ENCODE data around the gene CCDC61. TPM values are rescaled to one million over a fixed set of nuclear protein-coding genes. Genes with fewer than 3 reads are reported as not detected.

Gene CCDC61
- total RNA-seq, 1 donor from 2014 or later, result 8.2 TPM

DNA sequence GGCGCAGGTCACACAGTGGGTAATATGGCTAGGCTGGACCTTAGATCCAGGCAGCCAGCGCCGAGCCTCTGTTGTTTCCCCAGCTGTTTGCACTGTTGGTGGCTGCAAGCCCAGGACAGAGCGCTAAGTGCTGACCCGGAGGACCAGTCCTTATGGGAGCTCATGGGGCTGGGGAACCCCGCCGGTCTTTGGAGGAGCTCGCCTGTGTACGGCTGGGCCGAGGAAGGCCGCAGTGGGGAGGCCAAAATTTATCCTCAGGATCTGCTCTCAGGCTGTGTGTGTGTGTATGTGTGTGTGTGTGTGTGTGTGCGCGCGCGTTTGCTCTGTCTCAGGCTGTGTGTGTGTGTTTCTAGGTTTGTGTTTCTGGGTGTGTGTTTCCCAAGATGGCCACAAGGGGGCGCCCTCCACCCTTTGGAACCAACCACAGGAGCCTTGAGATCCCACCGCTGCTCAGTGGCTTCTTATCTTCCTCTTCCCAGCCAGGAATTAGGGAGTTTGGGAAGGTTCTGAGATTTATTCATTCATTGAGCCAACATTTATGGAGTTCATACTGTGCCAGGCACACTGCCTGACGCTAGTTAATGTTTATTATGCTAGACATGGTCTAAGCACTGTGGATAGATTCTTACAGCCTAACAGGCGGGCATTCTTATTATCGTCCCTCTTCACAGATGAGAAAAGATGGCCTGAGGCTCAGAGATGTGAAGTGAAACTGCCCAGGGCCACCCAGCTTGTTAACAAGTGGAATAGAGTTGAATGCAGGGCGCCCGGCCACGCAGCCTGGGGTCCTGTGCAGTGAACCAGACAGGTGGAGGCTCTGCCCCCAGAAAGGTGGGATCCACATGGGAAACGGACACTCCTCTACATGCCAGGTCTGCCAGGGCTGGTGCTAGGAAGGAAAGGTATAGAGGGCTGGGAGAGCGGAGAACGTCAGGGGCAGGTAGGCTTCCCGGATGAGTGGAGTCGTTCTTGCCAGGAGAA, 14.6 kb downstream of the CCDC61 start:
- ATAC-seq (peak; percentile 59), DNase-seq (ENCODE audit: missing footprints) (peak; percentile 90)
- intact Hi-C loops (cut with DNase I), result loop anchor here (10.0 kb wide), 1 partner anchor 105 kb away; the partner anchor contains the start of gene MYPOP

DNA sequence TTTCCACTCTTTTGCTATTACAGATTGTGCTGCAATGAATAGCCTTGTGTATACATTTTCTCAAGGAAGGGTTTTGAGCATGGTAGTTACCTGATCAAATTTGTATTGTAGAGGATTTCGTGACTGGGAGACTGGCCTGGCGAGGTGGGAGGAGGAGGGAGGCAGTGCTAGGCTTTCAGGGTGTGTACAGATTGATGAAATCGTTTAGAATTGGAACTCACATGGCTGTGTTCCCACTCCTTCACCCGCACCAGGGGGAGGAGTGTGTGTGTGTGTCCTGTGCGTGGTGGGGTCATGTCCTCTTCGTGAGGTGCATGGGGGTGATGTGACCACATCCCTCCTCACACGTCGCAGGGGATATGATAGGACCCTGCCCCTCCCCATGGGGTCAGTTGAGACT, 19.3 kb downstream of the CCDC61 start:
- no peak for ATAC-seq
- intact Hi-C loops (cut with DNase I), result loop anchor here (10.0 kb wide), 1 partner anchor 110 kb away; the partner anchor contains the start of gene MYPOP
- no peak for DNase-seq (ENCODE audit: missing footprints)

DNA sequence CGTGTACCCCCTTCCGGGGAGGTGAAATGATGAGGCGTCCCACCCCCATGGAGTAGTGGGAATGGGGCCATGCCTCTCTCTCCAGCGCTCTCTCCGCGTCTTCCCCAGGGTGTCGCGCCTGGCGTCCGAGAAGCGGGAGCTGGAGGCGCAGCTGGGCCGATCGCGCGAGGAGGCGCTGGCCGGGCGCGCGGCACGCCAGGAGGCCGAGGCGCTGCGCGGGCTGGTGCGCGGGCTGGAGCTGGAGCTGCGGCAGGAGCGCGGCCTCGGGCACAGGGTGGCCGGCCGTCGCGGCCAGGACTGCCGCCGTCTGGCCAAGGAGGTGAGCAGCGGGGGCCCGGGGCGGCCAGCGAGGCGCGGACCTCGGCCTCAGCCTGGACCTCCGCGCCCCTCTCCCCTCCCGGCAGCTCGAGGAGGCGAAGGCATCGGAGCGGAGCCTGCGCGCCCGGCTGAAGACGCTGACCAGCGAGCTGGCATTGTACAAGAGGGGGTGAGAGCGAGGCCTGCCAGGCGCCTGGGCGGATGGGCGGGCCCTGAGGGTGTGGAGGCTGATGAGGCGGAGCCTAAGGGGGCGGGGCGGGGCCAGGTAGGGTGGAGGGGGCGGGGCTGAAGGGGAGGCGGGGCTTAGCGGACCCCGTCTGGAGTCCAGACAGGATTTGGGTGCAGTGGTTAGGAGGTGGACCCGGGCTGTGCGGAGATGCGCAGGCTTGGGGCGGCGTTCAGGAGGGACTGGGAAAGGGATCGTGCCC, 19.8 kb downstream of the CCDC61 start:
- peak; percentile 46 for ATAC-seq
- intact Hi-C loops (cut with DNase I), result loop anchor here (10.0 kb wide), 1 partner anchor 110 kb away; the partner anchor contains the start of gene MYPOP
- DNase-seq (ENCODE audit: missing footprints), result peak; percentile 89

DNA sequence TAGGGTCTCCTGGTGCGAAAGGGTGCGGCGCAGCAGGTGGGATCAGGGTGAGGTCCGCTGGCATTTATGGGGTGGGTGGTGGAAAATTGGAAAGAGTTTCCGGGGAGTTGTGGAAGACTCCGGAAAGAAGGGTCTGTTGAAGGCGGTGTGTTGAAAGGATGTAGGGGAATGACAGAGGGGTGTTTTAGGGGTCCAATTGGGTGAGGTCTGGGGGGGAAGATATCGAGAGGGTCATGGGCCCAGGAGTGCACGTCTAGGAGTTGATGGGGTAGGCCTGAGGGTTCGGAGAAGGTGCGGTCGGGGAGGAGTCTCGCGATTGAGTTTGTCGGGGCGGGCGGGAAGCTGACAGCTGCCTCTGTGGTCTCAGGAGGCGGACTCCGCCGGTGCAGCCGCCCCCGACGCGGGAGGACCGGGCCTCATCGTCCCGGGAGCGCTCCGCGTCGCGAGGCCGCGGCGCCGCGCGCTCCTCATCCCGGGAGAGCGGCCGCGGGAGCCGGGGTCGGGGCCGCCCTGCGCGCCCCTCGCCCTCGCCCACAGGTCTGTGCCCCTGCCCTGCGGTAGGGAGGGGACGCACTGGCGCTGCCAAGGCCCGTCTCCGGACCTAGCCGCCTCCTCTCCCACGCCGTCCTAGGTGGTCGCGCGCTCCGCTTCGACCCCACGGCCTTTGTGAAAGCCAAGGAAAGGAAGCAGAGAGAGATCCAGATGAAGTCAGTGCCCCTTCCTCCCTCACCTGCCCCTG, 20.6 kb downstream of the CCDC61 start:
- peak; percentile 17 for ATAC-seq
- no peak for DNase-seq (ENCODE audit: missing footprints)
- intact Hi-C loops (cut with DNase I), result loop anchor here (10.0 kb wide), 1 partner anchor 111 kb away; the partner anchor contains the start of gene MYPOP

DNA sequence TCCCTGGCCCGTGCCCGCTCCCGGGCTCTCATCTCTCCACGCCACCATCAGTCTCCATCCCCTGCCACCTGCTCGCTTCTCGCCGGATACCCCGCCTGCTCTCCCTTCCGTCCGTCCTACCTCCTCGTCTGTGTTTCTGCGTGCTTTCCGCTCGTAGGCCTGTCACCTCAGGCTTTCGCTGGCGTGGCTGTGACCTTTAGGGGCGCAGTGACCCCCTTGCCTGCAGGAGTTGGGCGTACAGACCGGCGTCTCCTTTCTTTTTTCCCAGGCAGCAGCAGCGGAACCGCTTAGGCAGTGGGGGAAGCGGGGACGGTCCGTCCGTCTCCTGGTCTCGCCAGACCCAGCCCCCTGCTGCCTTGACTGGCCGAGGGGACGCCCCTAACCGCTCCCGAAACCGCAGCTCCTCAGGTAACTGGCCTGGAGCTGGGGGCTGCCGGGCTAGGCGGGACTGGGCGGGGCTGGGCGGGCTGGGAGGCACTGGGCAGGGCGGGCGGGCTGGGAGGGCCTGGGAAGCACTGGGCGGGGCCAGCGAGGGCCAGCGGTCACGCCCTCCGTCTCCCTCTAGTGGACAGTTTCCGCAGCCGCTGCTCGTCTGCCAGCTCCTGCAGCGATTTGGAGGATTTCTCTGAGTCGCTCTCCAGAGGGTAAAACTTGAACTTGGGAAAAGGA, 21.3 kb downstream of the CCDC61 start:
- peak; percentile 84 for ATAC-seq
- intact Hi-C loops (cut with DNase I), result loop anchor here (10.0 kb wide), 1 partner anchor 112 kb away; the partner anchor contains the start of gene MYPOP
- DNase-seq (ENCODE audit: missing footprints), result peak; percentile 90

DNA sequence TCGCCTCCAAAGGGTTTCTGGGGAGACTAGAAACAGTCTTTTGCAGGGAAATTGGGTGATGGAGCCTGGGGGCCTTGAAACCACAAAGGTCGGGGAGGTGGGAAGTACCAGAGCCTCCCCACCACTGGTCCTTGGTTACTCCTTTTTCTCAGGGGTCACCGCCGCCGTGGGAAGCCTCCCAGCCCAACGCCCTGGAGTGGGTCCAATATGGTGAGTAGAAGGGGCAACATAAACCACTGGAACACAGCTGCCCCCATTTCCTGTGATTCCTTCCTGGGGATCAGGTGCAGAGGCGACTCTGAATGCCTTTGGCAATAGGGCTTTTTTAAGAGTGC, 21.8 kb downstream of the CCDC61 start:
- intact Hi-C loops (cut with DNase I), result loop anchor here (10.0 kb wide), 1 partner anchor 112 kb away; the partner anchor contains the start of gene MYPOP
- ATAC-seq (peak; percentile 7), DNase-seq (ENCODE audit: missing footprints) (no peak)

DNA sequence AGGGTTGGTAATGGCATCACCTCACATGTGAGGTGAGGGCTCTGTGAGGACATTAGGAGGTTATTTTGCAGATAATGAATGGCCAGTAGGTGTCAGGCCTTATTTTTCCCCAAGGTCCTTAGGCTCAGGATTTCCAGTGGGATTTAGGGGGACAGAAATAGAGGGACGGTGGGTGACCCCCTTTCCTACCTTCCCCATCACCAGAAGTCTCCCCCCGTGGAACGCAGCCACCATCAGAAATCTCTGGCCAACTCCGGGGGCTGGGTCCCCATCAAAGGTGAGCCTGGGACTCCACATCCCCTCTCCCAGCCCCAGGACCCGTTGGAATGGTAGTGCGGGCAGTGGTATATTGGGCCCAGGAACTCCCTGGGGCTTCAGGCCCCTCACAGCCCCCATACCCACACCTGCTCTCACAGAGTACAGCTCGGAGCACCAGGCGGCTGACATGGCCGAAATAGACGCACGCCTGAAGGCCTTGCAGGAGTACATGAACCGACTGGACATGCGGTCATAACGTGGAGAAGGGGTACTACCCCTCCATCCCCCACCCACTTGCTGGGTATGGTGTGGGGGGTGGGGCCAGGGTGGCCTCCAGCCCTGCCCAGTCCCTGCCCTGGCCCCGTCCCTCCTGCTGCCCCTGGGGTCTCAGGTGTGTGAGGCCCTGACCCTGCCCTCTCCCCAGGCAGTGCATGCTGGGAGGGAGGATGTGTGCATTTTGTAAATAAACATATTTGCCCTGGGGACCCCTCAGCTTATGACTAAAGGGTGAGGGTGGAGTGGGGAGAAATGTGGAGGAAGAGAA, 22.8 kb downstream of the CCDC61 start:
- intact Hi-C loops (cut with DNase I), result loop anchor here (10.0 kb wide), 1 partner anchor 113 kb away; the partner anchor contains the start of gene MYPOP
- no peak for ATAC-seq

DNA sequence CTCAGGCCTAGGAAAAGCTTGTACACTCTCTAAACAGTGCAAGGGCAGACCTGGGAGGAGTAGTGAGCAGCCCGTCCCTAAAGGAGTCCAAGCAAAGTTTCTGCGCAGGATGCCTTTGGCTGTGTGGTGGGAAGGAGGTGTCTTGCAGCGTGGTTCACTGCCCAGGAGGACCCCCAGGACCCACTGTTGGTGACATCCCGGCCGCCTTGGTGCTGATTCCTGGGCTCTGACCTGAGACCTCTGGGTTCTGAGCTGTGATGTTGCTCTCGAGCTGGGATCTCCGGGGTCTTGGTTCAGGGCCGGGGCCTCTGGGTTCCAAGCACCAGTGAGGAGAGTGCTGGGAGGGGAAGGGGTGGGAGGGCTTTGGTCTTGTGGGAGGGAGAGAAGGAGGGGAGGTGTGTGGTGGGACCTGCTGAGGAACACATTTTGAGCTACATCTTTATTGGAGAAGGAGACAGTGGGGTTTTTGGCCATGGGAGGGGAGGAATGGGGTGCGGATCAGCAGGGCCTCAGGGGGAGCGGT, 23.5 kb downstream of the CCDC61 start:
- intact Hi-C loops (cut with DNase I), result loop anchor here (10.0 kb wide), 1 partner anchor 114 kb away; the partner anchor contains the start of gene MYPOP
- no peak for ATAC-seq

More for the DNA sequence above, 22.8 kb downstream of the CCDC61 start:
- no peak for DNase-seq (ENCODE audit: missing footprints)

DNA sequence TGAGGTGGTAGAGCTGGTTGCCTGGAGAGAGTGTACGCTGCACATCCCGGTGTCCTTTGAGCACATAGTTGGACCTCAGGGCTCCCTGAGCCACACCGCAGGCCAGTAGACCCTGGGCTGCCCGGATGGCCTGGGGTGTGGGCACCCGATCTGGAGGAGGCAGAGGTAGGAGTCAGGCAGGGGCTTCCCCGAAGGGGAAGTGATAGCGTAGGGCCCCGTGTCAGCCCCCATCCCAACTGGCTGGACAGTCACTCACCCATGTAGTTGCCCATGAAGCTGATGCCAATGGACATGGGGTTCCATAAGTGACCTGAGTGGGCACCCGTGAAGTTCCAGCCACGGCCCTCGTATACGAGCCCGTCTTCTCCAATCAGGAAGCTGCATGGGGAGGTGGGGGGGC, 24.0 kb downstream of the CCDC61 start:
- DNase-seq (ENCODE audit: missing footprints) (no peak), ATAC-seq (no peak)
- intact Hi-C loops (cut with DNase I), result loop anchor here (10.0 kb wide), 1 partner anchor 114 kb away; the partner anchor contains the start of gene MYPOP

More for the DNA sequence above, 23.5 kb downstream of the CCDC61 start:
- no peak for DNase-seq (ENCODE audit: missing footprints)

DNA sequence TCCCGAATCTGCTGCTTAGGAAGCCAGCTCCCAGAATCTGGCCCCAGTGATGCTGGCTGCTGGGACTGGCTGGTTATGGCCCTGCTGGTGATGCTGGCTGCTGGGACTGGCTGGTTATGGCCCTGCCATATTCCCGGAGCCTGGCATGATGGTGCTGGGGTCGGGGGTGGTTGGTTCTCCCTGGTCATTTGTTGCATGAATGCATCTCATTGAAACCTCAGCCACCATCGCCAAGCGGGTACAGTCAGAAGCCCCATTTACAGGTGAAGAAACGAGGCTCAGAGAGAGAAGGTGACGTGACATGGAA, 25.5 kb downstream of the CCDC61 start:
- DNase-seq (ENCODE audit: missing footprints), result no peak
- no peak for ATAC-seq
- intact Hi-C loops (cut with DNase I), result no loop called here

DNA sequence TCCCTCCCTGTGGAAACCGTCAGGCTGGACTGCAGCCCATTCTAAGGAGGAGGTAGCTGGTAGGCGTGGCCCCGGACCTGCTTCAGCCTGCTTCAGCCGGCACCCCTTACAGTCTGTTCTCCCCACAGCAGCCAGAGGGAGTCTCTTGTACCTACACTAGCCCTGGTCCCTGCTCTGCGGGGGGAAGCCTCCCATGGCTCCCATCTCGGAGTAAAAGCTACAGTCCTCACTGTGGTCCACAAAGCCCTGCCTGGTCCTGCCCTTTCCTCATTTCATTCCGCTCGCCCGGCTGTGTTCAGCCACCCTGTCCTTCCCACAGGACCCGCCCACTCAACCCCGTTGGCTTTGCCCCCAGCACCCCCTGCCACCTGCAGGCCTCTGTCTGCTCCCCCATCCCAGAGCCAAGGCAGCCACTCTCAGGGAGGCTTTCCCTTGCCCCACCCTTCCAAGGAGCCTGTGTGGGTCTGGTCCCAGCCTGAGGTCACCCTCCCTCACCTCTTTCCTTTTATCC, 26.3 kb downstream of the CCDC61 start:
- DNase-seq (ENCODE audit: missing footprints), result no peak
- no peak for ATAC-seq
- intact Hi-C loops (cut with DNase I), result no loop called here

DNA sequence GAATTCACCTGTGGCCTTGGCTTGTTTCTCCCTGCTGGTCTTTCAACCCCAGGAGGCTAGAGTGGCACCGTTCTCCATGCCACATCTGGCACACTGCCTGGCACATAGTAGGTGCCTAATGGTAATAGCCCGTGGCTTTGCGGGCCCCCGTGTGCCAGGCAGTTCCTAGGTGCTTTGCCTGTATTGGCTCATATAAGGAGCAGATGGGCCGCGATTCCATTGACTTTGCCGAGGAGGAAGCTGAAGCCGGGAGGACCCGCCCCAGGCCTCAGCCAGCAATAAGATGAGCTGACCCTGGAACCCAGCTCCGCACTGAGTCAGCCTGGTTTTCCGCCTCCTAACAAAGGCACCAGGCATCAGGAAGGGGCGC, 26.8 kb downstream of the CCDC61 start:
- ATAC-seq (no peak), DNase-seq (ENCODE audit: missing footprints) (no peak)
- intact Hi-C loops (cut with DNase I), result no loop called here

DNA sequence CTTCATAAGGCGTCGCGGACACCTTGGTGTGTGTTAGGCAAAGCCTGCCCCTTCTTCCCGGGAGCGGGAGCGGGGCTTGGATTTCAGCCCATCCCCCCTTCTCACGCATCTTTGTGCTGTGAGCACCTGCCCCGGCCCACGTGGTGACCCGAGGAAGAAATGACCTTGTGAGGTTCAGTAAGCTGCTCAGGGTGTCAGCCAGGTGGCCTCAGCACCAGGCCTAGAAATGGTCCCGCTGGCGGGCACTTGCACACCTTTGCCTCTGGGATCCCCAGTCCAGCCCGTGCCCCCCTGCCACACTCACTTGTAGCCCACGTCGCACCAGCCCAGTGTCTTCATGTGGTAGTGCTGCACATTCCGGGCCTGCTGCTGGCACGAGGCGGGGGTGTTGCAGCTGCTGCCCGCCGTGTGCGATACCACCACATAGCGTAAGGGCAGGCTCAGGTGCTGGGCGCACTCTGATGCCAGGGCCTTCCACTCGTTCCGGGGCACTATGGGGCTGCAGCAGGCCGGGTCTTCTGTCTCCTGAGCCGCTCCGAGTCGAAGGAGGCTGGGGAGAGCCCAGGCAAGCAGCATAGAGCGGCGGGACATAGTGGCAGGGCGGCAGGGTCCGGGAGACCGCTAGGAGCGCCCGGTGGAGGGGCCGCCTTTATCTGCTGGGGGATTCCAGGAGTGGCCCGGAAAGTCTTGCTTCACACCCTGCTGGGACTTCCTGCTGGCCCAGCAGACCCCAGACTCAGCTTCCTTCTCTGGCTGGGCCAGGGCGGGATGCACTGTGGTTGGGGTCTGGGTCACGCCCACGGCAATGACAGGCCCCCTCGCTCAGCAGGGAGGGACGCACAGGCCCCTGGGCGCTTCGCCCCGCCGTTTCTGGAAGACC, 27.4 kb downstream of the CCDC61 start, which contains the start of gene PGLYRP1:
PGLYRP1 (minus strand) TSS at position 623 of the 880 bp plus-strand sequence; CDS start at position 591, 32 bp downstream.
- ATAC-seq, result peak; percentile 14

DNA sequence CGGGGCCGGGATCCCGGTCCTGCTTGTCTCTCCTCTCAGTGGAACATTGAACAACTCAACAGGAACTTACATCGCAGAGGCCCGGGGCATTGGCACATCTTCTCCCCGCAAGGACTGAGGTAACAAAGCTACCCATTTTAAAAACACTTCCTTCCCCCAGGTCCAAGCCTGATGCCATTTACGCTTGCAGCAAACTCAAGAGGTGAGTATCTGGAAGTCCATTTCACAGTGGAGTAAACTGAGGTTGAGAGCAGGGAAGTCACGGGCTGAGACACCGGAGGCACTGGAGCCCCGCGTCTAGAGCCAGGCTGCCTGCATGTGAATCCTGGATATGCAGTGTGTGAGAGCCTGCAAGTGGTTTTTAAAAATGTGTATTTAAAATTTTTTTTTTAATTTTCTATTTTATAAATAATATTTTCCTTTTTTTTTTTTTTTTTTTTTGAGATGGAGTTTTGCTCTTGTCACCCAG, 28.1 kb downstream of the CCDC61 start:
- ATAC-seq, result no peak
- DNase-seq (ENCODE audit: missing footprints), result no peak
- intact Hi-C loops (cut with DNase I), result no loop called here

More for the DNA sequence above, 27.4 kb downstream of the CCDC61 start, which contains the start of gene PGLYRP1:
- DNase-seq (ENCODE audit: missing footprints), result no peak
- intact Hi-C loops (cut with DNase I), result no loop called here

DNA sequence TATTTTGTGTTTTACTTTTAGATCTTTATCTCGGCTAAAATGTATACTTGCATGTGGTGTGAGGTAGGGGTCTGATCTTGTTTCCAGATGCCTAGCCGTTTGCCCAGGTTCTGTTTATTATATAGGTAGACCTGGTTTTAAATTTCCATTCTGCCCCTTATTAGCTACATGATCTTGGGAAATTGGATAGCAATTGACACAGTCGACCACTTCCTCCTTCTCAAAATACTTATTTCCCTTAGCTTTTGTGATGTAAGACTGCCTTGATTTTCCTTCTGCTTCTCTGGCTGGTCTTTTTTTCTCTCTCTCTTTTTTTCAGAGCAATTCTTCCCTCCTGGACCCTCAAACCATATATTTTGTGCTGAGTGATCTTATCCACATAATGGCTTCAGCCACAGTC, 30.6 kb downstream of the CCDC61 start:
- intact Hi-C loops (cut with DNase I), result loop anchor here (5.0 kb wide), 2 partner anchors 161 to 241 kb away; no protein-coding TSS in a partner anchor
- DNase-seq (ENCODE audit: missing footprints), result no peak
- ATAC-seq, result no peak
